GM15510 (cell line): Measurements from ENCODE around the gene BIK.

Source experiments
- POLR2A ChIP-seq: IDR thresholded peaks from 3 replicates; pipeline ENCODE4 v1.6.1; 2011; ENCODE audit warnings: borderline replicate concordance; ENCODE audit not compliant: insufficient read length; ENCODE audit errors: extremely low read depth

BIK gene

GRCh38 chr22:43126501-43127165 is 16.1 kb downstream of the BIK start:
- TF ChIP-seq POLR2A = no peak

- no peak for TF ChIP-seq POLR2A
These were observed 16.8 kb downstream of the BIK start for GRCh38 chr22:43127166-43127908.

- TF ChIP-seq POLR2A = no peak
These were observed 17.6 kb downstream of the BIK start for GRCh38 chr22:43128116-43128515.

- TF ChIP-seq POLR2A = no peak
These were observed 18.4 kb downstream of the BIK start for GRCh38 chr22:43128928-43129424.

GRCh38 chr22:43129426-43130425 is 19.2 kb downstream of the BIK start:
- no peak for TF ChIP-seq POLR2A

GRCh38 chr22:43131773-43132501 is 21.4 kb downstream of the BIK start:
- TF ChIP-seq POLR2A = no peak

- TF ChIP-seq POLR2A = no peak
These were observed 22.9 kb downstream of the BIK start for GRCh38 chr22:43133401-43133800.

GRCh38 chr22:43134553-43134952 is 24.0 kb downstream of the BIK start:
- TF ChIP-seq POLR2A = no peak

GRCh38 chr22:43135565-43135964 is 25.0 kb downstream of the BIK start:
- TF ChIP-seq POLR2A = no peak

GRCh38 chr22:43136255-43136654 is 25.7 kb downstream of the BIK start:
- TF ChIP-seq POLR2A = no peak

GRCh38 chr22:43136801-43137200 is 26.3 kb downstream of the BIK start:
- no peak for TF ChIP-seq POLR2A

- TF ChIP-seq POLR2A = peak; percentile 48
These were observed 32.5 kb downstream of the BIK start, which contains the start of gene MCAT for GRCh38 chr22:43142880-43143562. Gene MCAT, minus strand, starts transcription at chr22:43143398. Its CDS starts 50 bp downstream, at chr22:43143348.

- TF ChIP-seq POLR2A = no peak
These were observed 34.4 kb downstream of the BIK start for GRCh38 chr22:43144949-43145348.
